Measurements from ENCODE around the gene CXCR3.
"Not testable (repeated sequence)": the region's sequence is repeated elsewhere in the genome, so short reads cannot be mapped to it uniquely, and the experiment has no call there.

The CXCR3 gene

GRCh38 chrX:71636438-71637252, 18.3 kb upstream of the CXCR3 start:
- peak; percentile 19 for DNase-seq

GRCh38 chrX:71634366-71634765, 16.1 kb upstream of the CXCR3 start:
- DNase-seq = no peak

- no peak for DNase-seq
Observed at GRCh38 chrX:71632923-71633657, 14.8 kb upstream of the CXCR3 start.

GRCh38 chrX:71629467-71629866, 11.2 kb upstream of the CXCR3 start:
- no peak for DNase-seq

GRCh38 chrX:71627588-71628404, 9.5 kb upstream of the CXCR3 start:
- DNase-seq = no peak

- no peak for DNase-seq
Observed at GRCh38 chrX:71626576-71626975, 8.3 kb upstream of the CXCR3 start.

- DNase-seq = no peak
Observed at GRCh38 chrX:71625471-71625870, 7.2 kb upstream of the CXCR3 start.

GRCh38 chrX:71623714-71624113, 5.4 kb upstream of the CXCR3 start:
- DNase-seq = no peak

GRCh38 chrX:71622576-71623450, 4.5 kb upstream of the CXCR3 start:
- DNase-seq = no peak

GRCh38 chrX:71622032-71622575, 3.8 kb upstream of the CXCR3 start:
- DNase-seq = no peak

- no peak for DNase-seq
Observed at GRCh38 chrX:71621603-71622002, 3.3 kb upstream of the CXCR3 start.

GRCh38 chrX:71619986-71620385, 1.7 kb upstream of the CXCR3 start:
- DNase-seq = no peak

- no peak for DNase-seq
Observed at GRCh38 chrX:71619193-71619592, 882 bp upstream of the CXCR3 start.

GRCh38 chrX:71618787-71619186, 476 bp upstream of the CXCR3 start:
- DNase-seq = no peak

- no peak for DNase-seq
Observed at GRCh38 chrX:71617742-71618141, 569 bp downstream of the CXCR3 start.

- DNase-seq = no peak
Observed at GRCh38 chrX:71616672-71617529, 1.4 kb downstream of the CXCR3 start.

- no peak for DNase-seq
Observed at GRCh38 chrX:71615954-71616353, 2.4 kb downstream of the CXCR3 start.

- DNase-seq = no peak
Observed at GRCh38 chrX:71615056-71615455, 3.3 kb downstream of the CXCR3 start.

- no peak for DNase-seq
Observed at GRCh38 chrX:71612256-71612655, 6.1 kb downstream of the CXCR3 start.

- DNase-seq = not testable (repeated sequence)
Observed at GRCh38 chrX:71611736-71612135, 6.6 kb downstream of the CXCR3 start.

- no peak for DNase-seq
Observed at GRCh38 chrX:71609095-71609750, 9.1 kb downstream of the CXCR3 start.
